HL-60/S4 treated with phorbol 12-myristate 13-acetate at 8.2 ng/mL for 4 days and 3 days (cell line): ENCODE measurements around the gene TMEM127.

ENCODE experiments used
- in situ Hi-C: fragments of 300-500 bp; cut with MboI; formaldehyde crosslinking; loops from 2 replicates; pipeline ENCODE4 v1.15.0; 2022; ENCODE audit warnings: low sequenced_read_pairs

TMEM127 gene

DNA sequence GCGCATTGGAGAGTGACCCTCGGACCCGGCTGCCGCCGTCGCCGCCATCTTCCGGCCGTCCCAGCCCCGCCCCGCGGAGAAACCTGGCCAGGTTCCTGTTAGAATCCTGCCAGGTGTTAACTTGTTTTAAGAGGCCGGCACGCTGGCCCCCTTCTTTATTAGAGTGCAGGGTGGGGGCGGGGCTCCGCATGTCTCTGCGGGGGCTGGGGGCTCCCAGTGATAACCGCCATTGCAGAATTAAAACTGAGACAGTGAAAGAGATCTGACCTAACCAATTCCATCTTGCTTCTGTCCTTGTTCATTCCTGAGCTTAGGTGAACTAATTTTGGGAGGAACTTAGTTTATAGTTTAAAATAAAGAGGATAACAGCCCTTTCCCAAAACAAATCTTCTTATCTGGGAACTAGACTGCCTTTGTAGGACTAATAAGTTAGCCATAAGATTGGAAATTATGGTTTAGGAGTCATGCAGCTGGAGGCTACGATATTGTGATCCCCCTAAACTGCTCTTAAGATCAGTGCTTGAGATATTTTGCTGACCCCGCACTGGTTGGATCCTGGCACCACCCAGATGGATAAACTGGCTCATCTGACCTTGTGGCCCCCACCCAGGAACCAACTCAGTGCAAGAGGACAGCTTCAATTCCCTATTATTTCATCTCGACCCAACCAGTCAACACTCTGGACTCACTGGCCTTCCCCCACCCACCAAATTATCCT lies 56.6 kb downstream of the TMEM127 start:
- in situ Hi-C loops, result no loop called here

DNA sequence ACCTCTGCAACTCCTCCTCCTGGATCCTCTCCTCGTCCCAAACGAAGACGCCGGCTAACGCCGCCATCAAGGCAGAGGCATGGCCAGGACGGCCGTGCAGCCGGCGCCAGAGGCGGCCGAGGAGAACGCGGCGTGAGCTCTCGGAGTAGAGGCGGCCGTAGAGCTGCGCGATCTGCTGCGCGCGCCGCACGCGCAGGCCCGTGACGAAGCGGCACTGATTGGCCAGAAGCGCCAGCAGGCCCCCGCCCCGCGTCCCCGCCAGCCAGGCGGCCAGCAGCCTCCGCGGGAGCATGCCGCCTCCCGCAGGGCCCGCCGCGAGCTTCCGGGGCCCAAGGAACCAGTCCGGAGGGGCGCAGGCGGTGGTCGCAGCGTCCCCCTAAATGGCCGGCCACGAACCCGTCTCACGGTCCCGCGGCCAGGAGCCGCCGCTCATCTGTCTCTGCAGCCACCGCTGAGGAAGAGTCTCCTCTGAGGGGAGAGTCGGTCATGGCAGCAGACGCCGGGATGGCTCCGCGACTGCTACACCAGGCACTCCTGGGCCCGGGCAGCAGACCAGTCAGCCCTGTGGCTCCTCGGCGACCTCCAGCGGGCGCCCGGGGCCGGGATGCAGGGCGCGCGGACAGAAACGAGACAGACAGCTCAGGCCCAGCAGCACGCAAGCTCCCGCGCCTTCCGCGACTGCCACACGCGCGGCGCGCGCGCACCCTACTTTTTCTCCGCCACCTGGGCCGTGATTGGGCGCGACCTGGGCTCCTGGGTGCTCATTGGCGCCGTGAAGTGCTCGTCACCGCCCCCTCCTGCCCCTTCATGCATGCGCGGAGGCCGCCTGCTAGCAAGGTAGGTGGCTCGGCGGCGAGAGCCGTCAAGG lies 57.4 kb downstream of the TMEM127 start, which contains the start of gene STARD7:
Gene STARD7 (minus strand): TSS at position 685 of the 868 bp plus-strand sequence. CDS start 393 bp downstream, at position 292.
- in situ Hi-C loops, result no loop called here

DNA sequence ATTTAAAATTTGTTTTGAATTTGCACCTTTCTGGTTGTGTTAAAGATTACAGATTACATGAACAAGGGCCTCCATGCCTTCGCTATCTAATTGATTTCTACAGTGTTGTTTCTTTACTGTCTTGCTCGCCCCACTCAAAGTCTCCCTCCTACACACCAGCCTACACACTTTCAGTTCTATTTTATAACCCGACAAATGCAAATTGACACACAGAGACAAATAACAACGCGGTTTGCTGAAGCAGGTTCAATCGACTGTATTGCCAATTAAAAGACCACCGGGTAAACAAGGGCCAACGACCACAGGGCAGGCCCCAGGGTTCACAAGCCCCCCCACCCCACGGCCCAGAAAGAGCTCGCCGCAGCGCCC lies 58.0 kb downstream of the TMEM127 start:
- in situ Hi-C loops, result no loop called here

DNA sequence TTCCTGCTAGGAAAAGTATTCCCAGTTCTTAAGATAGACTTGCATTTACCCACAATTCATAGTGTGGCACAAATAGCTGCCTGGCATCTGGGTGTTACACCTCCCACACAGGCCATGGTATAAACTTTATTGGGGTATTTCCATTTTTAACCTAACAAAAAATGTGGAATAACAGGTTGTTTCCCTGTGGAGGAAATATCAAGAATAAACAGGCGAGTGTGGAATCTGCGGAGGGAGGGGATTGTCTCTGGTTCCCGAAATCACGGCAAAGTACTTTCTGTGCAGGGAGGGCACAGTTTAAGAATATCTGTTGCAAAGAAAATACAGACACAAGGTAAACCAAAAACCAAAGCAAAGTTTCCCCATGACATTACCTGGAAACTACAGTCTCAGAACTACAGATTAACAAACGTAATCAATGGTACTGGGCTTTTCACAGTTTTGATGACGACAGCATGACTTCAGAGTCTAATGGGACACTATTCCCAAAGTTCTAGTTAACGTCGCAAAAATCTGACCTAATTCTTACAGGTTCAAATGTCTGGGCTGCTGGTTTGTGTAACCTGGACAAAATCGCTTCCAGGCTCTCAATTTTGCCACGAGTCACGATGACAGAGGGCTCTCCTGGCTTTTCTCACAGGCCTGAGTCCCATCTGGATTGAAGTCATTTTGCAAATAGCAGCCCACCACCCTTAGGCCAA lies 58.6 kb downstream of the TMEM127 start:
- in situ Hi-C loops, result no loop called here

DNA sequence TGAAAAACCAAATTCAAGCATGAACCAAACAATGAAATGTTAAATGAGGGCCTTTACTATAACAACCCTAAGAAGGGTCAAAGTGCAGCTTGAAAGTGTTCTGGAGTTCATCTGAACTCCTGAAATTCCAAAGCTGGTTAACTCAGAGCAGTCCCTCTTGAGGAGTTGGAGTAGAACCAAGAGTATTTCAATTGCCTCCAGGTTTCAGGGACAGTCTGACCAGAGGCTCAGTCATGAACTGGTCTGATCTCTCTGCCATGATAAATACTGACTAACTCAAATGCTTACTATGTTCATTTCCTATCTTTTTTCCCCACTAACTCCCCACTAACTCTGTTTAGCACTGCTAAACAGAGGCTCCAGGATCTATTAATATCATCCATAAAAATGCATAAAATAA lies 59.9 kb downstream of the TMEM127 start:
- in situ Hi-C loops, result no loop called here

DNA sequence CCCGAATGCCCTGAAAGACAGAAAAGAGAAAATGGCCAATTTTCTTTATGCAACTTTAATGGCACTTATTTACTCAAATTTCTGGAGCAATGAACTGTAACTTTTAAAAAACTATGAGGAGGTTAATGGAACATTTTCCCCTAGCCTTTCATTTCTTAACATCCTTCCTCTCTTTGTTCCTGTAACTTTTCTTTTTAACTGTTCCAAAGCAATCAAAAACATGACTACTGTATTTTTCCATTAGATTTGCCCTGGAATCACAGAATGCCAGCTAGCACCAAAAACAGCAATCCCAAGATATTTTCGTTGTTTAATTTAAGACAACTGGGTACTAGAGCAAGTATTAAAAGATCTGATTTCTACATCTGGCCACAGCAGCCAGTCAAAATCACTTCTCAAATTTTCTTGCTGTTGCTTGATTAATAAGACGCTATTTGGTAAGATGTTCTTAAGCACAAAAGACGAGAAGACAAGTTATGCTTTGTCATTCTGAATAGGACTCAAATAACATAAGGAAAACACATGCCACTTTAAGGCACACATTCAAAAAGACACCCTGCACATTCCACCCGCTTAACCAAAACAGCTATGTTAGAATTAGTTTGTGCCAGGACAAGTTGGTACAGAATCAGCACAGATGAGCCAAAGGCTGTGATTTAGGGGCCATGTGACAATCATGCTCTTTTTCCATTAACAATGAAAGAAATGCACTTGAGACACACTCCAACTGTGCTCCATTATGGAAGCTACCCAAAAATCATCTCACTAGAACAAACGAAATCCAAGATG lies 60.8 kb downstream of the TMEM127 start:
- in situ Hi-C loops, result no loop called here

DNA sequence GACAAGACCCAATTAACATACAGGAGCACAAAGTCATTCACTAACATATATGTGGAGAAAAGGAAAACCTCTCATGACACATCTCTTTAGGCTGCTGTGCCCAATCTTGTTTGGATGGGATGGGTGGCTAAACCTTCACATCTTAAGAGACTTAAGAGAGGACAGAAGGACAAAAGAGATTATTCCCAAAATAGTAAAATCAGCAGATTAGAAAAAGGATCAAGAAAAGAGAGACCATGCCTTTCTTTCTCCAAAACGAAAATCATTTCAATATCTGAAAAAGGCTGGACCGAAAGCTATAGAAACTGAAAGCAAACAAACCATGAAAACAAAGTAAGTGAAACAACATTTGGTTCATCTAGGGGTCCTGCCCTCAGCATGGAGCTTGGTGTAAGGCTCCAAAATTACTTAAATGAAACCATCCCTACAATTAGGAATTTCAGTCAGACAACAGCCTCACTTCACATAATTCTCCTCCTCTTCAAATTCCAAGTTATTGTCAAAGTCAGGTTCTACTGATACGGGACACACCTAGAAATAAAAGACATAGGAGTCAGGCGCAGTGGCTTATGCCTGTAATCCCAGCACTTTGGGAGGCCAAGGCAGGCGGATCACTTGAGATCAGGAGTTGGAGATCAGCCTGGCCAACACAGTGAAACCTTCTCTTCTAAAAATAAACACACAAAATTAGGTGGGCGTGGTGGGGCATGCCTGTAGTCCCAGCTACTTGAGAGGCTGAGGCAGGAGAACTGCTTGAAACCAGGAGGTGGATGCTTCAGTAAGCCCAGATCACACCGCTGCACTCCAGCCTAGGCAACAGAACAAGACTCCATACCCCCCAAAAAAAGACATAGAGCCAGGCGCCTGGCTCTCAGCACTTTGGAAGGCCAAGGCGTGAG lies 62.4 kb downstream of the TMEM127 start:
- in situ Hi-C loops, result no loop called here

DNA sequence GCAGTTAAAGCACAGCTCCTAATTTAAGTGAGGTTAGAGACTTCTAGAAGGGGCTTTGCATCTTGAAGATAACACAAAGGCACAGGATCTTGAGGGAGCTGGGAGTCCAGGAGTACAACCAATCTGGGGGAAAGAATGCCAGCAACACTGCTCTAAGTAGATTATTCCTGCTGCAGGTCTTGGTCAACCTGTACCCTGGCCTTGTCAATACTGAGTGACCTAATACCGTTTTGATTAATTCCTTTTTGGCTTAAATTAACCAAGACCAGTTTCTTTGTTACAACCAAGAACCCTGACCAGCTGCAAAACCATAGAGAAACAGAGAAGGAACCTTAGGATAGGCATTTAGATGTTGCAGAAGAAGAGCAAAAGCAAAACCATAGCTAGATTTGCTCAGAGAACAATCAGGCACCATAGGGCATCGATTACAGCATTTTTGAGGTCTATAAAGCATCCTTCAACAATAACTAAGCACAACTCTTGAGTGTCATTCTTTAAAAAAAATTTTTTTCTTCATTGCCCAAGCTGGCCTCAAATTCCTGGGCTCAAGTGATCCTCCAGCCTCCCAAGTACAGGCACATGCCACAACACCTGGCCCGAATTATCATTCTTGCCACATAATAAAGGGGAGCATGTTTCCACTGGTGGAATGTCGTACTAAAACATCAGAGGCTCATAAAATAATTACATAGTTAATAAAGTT lies 63.5 kb downstream of the TMEM127 start:
- in situ Hi-C loops, result no loop called here

DNA sequence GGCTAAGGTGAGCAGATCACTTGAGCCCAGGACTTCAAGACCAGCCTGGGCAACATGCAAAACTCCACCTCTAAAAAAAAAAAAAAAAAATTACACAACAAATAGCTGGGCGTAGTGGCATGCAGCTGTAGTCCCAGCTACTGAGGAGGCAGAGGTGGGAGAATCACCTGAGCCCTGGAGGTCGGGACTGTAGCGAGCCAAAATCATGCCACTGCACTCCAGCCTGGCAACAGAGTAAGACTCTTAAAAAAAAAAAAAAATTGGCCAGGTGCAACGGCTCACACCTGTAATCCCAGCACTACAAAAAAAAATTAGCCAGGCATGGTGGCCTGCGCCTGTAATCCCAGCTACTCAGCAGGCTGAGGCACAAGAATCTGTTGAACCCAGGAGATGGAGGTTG lies 64.5 kb downstream of the TMEM127 start:
- in situ Hi-C loops, result no loop called here

DNA sequence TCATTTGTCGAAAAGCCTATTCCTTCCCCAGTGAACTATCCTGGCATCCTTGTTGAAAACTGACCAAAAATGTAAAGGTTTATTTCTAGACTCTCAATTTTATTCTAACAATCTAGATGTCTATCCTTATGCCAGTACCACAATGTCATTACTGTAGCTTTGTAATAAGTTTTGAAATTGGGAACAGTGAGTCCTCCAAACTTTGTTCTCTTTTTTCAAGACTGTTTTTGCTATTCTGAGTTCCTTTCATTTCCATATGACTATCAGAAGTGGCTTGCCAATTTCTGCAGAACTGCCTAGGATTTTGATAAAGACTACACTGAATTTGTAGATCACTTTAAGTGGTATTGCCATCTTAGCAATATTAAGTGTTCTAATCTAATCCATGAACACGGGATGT lies 66.9 kb downstream of the TMEM127 start:
- in situ Hi-C loops, result loop anchor here (25.0 kb wide), 1 partner anchor 187 kb away; no protein-coding TSS in a partner anchor
